WI38 (cell line): ENCODE results near the gene ACAP1.
"Not testable (repeated sequence)": the region's sequence is repeated elsewhere in the genome, so short reads cannot be mapped to it uniquely, and the experiment has no call there.

Experiments
- H3K4me3 ChIP-seq: 2 replicates; pipeline ENCODE4 v1.5.1; 2011; ENCODE audit warnings: low read depth, mild to moderate bottlenecking, control low read depth, low read length
- TF ChIP-seq, protein P1 (sequence below): IDR thresholded peaks from 2 replicates; pipeline ENCODE4 v1.5.1; 2012; ENCODE audit warnings: low read depth, mild to moderate bottlenecking, control low read depth, low read length

Gene ACAP1

DNA sequence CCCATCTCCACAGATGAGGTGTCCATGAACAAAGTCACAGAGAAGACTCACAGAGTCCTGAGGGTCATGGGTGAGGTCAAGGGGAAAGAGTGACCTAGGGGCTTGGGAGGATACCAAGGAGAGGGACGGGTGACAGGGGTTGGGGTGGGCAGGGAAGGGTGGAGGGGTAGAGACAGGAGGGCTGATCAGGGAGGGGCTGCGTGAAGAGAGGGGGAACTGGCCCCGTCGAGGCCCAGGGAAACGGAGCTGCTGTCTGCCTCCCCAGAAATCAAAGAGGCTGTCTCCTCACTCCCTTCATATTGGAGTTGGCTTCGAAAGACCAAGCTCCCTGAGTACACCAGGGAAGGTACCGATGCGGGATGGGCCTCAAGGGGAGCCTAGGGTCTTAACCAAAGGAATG is 19.2 kb downstream of the ACAP1 start:
- TF ChIP-seq, protein P1, sequence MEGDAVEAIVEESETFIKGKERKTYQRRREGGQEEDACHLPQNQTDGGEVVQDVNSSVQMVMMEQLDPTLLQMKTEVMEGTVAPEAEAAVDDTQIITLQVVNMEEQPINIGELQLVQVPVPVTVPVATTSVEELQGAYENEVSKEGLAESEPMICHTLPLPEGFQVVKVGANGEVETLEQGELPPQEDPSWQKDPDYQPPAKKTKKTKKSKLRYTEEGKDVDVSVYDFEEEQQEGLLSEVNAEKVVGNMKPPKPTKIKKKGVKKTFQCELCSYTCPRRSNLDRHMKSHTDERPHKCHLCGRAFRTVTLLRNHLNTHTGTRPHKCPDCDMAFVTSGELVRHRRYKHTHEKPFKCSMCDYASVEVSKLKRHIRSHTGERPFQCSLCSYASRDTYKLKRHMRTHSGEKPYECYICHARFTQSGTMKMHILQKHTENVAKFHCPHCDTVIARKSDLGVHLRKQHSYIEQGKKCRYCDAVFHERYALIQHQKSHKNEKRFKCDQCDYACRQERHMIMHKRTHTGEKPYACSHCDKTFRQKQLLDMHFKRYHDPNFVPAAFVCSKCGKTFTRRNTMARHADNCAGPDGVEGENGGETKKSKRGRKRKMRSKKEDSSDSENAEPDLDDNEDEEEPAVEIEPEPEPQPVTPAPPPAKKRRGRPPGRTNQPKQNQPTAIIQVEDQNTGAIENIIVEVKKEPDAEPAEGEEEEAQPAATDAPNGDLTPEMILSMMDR: no peak
- H3K4me3 ChIP-seq: no peak overlapping the region

DNA sequence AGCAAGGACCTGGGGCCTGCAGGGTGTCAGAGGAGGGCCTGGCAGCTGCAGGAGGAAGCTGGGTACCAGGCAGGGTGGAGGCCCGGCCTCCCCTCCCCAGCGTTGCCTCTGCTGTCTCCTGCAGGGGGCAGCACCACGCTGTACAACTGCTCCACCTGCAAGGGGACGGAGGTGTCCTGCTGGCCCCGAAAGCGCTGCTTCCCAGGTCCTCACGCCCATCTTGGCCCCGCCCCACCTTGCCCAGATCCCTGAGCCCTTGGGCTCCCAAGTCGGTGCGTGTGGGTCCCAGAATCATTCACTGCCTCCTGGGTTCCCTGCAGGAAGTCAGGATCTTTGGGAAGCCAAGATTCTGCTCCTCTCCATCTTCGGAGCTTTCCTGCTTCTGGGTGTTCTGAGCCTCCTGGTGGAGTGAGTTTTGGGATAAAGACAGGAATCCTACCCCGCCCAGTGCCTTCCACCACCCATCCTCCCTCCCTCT is 19.8 kb downstream of the ACAP1 start:
- H3K4me3 ChIP-seq: no peak overlapping the region
- TF ChIP-seq, protein P1: peak; percentile 78

DNA sequence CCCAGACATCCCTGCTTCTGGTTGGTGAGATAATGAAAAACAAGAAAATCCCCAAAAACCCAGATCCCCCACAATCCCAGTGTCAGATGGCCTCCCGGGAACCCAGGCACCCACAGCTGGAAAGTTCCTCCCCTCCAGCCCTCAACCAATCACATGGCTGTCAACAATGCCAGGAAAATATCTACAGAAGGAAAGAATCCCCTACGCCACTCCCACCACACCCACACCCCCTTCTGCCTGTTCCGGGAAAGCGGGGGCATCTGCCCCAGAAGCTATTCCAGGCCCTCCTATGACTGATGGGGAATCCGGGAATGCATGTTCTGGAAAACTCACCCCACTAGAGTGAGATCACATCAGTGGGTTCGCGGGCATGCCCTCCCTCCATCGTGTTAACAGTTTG is 20.4 kb downstream of the ACAP1 start:
- no peak overlapping the region for H3K4me3 ChIP-seq
- TF ChIP-seq, protein P1: no peak

DNA sequence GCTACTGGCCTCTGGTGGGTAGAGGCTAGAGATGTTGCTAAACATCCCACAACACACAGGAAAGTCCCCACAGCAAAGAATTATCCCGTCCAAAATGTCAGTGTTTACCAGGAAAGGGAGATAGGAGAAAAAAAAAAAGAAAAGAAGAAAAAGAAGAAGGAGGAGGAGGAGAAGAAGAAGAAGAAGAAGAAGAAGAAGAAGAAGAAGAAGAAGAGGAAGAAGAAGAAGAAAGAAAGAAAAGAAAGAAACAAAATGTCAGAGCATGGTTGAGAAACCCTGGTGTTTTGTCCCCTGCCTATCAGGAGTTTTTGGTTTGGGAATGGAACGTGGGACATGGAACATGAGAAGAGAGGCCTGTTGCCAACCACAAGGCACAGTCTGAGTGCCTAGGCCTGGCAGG is 21.1 kb downstream of the ACAP1 start:
- TF ChIP-seq, protein P1: no peak
- H3K4me3 ChIP-seq: no peak overlapping the region

DNA sequence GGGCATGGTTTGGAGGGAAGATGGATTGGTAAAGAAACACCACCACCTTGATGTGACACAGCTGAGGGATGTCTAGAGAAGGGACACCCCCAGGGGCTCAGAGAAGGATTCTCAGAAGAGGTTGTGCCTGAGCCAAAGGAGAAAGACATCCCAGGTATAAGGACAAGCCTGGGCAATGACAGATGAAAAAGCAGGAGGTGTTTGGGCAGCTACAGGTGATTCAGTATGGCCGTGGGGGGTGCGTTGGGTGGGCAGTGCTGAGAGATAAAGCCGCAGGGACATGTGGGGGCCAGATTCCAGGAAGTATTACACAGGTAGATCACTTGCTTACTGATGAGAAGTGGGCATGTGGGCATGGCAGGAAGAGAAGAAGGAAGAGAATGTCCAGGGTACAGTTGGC is 25.6 kb downstream of the ACAP1 start:
- H3K4me3 ChIP-seq: no peak overlapping the region
- TF ChIP-seq, protein P1: no peak

DNA sequence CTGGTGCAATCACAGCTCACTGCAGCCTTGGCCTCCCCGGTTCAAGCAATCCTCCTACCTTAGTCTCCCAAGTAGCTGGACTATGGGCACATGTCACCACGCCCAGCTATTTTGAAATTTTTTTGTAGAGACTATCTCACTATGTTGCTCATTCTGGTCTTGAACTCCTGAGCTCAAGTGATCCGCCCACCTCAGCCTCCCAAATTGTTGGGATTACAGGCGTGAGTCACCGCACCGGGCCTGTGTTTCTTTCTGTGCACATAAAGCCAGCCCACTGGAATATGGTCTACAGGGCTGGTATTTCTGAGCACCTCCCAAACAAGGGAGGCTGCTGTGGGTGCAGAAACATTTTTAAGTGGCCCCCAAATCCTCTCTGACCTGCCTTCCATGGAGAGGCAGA is 27.0 kb downstream of the ACAP1 start:
- H3K4me3 ChIP-seq: no peak overlapping the region
- TF ChIP-seq, protein P1: no peak

DNA sequence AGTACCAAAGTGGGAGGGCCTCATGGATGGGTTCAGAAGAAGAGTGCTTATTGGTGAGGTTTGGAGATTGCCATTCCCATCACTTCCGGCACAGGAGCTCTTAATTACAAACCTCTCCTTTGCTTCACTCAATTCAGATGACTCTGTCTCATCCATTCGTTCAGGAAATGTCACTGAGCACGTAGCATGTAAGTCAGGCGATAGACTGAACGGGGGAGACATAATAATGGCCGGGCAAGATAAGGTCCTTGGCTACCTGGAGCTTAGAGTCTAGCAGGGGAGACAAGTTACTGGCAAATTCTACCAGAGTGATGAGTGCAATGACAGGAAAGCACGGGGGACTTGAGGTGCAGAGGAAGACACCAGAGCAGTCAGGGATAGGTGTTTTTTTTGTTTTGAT is 29.6 kb downstream of the ACAP1 start:
- H3K4me3 ChIP-seq: not testable (repeated sequence)

DNA sequence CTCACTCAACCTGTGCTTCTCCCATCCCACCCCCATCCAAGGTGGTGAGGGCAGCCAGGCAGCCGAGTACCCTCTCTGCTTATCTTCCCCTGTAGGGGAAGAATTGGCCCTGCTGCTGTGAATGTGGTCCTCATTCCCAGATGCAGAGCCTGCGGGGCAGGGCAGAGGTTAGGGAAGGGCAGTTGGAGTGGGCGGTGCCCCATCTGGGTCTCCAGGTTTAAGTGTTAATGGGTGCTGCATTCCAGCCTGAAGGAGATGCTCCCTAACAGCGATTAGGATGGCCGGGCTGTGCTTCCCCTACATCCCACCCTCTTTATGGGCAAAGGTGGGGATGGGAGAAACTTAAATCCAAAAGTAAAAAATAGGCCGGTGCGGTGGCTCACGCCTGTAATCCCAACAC is 30.8 kb downstream of the ACAP1 start:
- TF ChIP-seq, protein P1: no peak
- H3K4me3 ChIP-seq: no peak overlapping the region
